ENCODE data around the gene SEL1L3. TPM values are rescaled to one million over a fixed set of nuclear protein-coding genes. Genes with fewer than 3 reads are reported as not detected.

Gene SEL1L3
- total and polyA plus RNA-seq, 9 of the 15 experiments (the other 6 are each of a cell fraction or from before 2014, with no cell fraction given): 10.0 to 44.3 (median 21.6) TPM

DNA sequence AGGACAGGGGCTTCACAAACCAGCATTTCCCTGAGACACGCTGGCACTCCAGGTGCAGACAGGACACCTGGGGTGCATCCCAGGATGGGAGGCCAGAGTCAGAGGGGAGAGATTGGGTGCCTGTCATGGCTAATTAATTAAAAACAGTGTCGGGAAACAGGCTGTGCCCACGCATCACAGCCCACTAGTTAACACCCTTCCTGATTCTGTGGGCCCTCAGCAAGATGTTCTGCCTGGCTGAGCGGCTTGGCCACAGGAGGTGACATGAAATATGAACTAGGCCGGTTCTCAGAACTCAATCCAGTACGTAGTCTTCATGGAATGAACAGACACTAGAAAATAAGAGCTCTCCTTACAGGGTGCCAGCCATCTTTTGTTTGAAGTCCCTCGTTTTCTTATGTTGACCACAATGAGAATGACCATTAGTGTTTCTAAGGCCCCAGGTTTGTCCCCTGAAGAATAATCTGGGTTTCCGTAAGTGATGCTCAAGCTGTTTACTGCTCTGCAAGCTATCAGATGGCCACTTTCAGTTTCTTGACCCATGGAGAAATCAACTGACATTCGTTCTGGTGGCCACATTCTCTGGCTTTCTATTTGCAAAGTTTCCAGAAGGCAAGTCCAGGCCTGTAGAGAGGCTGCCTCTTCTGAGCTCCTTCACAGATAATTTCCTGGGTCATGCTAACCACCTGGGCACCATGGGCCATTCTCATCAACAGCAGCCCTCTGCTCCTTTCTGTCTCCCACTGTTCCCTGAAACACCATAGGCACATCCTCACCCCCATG lies 134.9 kb downstream of the SEL1L3 start (continued):
- TF ChIP-seq, protein P1, sequence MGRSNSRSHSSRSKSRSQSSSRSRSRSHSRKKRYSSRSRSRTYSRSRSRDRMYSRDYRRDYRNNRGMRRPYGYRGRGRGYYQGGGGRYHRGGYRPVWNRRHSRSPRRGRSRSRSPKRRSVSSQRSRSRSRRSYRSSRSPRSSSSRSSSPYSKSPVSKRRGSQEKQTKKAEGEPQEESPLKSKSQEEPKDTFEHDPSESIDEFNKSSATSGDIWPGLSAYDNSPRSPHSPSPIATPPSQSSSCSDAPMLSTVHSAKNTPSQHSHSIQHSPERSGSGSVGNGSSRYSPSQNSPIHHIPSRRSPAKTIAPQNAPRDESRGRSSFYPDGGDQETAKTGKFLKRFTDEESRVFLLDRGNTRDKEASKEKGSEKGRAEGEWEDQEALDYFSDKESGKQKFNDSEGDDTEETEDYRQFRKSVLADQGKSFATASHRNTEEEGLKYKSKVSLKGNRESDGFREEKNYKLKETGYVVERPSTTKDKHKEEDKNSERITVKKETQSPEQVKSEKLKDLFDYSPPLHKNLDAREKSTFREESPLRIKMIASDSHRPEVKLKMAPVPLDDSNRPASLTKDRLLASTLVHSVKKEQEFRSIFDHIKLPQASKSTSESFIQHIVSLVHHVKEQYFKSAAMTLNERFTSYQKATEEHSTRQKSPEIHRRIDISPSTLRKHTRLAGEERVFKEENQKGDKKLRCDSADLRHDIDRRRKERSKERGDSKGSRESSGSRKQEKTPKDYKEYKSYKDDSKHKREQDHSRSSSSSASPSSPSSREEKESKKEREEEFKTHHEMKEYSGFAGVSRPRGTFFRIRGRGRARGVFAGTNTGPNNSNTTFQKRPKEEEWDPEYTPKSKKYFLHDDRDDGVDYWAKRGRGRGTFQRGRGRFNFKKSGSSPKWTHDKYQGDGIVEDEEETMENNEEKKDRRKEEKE (IDR thresholded peaks at IDR 0.05; ENCODE audit: borderline replicate concordance in 1 of 2, control insufficient read depth in 1 of 2, low read depth in 2 of 2, low read length in 1 of 2): no peak
- TF ChIP-seq ZNF785 (CRISPR knock-in tag; IDR thresholded peaks at IDR 0.05): no peak

DNA sequence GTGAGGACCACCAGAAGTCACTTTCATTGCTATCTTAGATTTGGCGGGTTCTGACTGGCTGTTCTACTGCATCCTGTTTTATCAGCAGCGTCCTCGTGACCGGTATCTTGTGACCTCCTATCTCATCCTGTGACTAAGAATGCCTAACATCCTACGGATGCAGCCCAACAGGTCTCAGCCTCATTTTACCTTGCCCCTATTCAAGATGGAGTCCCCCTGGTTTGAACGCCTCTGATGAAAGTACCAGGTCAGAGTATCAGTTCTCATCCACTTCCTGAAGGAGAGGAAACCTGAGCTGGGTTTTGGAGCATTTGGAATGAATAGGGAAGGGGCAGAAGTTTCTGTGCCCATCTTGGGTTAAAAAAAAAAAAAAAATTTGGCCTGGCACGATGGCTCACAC lies 136.9 kb downstream of the SEL1L3 start:
- Histone ChIP-seq H3K4me2 (ENCODE audit: insufficient read depth, low read length) (no peak overlapping the region), H3K9ac (ENCODE audit: insufficient read depth in 1 of 2, low read depth in 2 of 2, low read length in 2 of 2) (no peak overlapping the region), H3K9me3 (replicated peaks; ENCODE audit: control insufficient read depth, insufficient read depth, low read depth, low read length) (no peaks in the 10 kb centered on the region), H2AFZ (ENCODE audit: low read depth, low read length) (no peak overlapping the region), H3K27ac (ENCODE audit: extremely low read depth, low read depth, low read length) (no peak overlapping the region), H3K9me1 (ENCODE audit: control insufficient read depth, insufficient read depth, low read length) (no peaks in the 10 kb centered on the region), H3K4me3 (no peak overlapping the region), H3K36me3 (ENCODE audit: control insufficient read depth, insufficient read depth, low read length) (no peaks in the 10 kb centered on the region), H3K27me3 (ENCODE audit: control insufficient read depth in 2 of 2, insufficient read depth in 2 of 2, low read length in 2 of 2) (peaks cover 16 to 22% of the 10 kb centered on the region in 2 experiments; a peak in 4 of 5 replicates), H3K4me1 (replicated peaks in 1 of 2; ENCODE audit: control insufficient read depth in 2 of 2, insufficient read depth in 2 of 2, low read length in 2 of 2) (no peaks in the 10 kb centered on the region), H3K79me2 (ENCODE audit: control insufficient read depth, insufficient read depth, low read length) (no peaks in the 10 kb centered on the region), H4K20me1 (replicated peaks; ENCODE audit: control insufficient read depth, insufficient read depth, low read length) (no peaks in the 10 kb centered on the region)
- ChIA-PET CTCF (ENCODE audit: low intra/inter-chr PET ratio) (no interaction called here), POLR2A (no interaction called here)
- ATAC-seq (no peak), FAIRE-seq (no peak), DNase-seq (ENCODE audit: extremely low read depth in 1 of 4, low spot score in 3 of 4) (no peak)
- intact Hi-C loops (cut with micrococcal nuclease) (no loop called here), in situ Hi-C loops (cut with MboI) (no loop called here)
- BruUV-seq (replicated peaks): no TSS peak
- 3% methylated on average over 6 of the region's 7 CpGs for WGBS (ENCODE audit: insufficient coverage, low coverage, missing lambda C conversion rate)
- TF ChIP-seq HNRNPK (IDR thresholded peaks at IDR 0.05; ENCODE audit: low read depth, low read length, poor library complexity, severe bottlenecking) (no peak), ZNF589 (CRISPR knock-in tag; IDR thresholded peaks at IDR 0.05; ENCODE audit: low read depth) (peak; percentile 90), NCOA6 (IDR thresholded peaks at IDR 0.05) (no peak), ETV1 (tag; conservative IDR thresholded peaks at IDR 0.05; ENCODE audit: low read depth) (peak; percentile 37; the same call in 1 of the 2 replicates), HDAC6 (IDR thresholded peaks at IDR 0.05; ENCODE audit: low read depth, low read length) (no peak), RBM22 (IDR thresholded peaks at IDR 0.05; ENCODE audit: low read depth, low read length, poor library complexity, severe bottlenecking) (no peak), DDX20 (tag; IDR thresholded peaks at IDR 0.05; ENCODE audit: low read depth) (peak; percentile 42; the same call in 1 of the 2 replicates), HDGF (IDR thresholded peaks at IDR 0.05) (no peak), PYGO2 (tag; IDR thresholded peaks at IDR 0.05) (peak; percentile 33; the same call in 1 of the 2 replicates), SP1 (CRISPR knock-in tag; IDR thresholded peaks at IDR 0.05) (no peak)
- TF ChIP-seq, protein P2, sequence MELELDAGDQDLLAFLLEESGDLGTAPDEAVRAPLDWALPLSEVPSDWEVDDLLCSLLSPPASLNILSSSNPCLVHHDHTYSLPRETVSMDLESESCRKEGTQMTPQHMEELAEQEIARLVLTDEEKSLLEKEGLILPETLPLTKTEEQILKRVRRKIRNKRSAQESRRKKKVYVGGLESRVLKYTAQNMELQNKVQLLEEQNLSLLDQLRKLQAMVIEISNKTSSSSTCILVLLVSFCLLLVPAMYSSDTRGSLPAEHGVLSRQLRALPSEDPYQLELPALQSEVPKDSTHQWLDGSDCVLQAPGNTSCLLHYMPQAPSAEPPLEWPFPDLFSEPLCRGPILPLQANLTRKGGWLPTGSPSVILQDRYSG (tag; conservative IDR thresholded peaks at IDR 0.05; ENCODE audit: low read depth): no peak
- TF ChIP-seq, protein P3, sequence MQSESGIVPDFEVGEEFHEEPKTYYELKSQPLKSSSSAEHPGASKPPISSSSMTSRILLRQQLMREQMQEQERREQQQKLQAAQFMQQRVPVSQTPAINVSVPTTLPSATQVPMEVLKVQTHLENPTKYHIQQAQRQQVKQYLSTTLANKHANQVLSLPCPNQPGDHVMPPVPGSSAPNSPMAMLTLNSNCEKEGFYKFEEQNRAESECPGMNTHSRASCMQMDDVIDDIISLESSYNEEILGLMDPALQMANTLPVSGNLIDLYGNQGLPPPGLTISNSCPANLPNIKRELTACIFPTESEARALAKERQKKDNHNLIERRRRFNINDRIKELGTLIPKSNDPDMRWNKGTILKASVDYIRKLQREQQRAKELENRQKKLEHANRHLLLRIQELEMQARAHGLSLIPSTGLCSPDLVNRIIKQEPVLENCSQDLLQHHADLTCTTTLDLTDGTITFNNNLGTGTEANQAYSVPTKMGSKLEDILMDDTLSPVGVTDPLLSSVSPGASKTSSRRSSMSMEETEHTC (IDR thresholded peaks at IDR 0.05): 0 out of 2 replicates have a peak, but pooled peaks have one; percentile 68
